Endothelial cell of umbilical vein (primary cell): ENCODE results near the gene UNC13D. TPM values are rescaled to one million over a fixed set of nuclear protein-coding genes. Genes with fewer than 3 reads are reported as not detected.
A peak's percentile ranks its signal among the peaks of the same experiment; 100 is the strongest.

Source experiments
- BruUV-seq: library from RNA; stranded (reverse); fragments of 400-500 nt; replicated peaks from 2 replicates; lab custom pipeline; 2021; lab: Mats Ljungman, UMichigan
- CTCF ChIA-PET: fragments of 300-600, 350-600 bp; sonication (Branson Sonifier 250); formaldehyde crosslinking; loops from one replicate; lab custom pipeline; 2021; ENCODE audit warnings: antibody characterized with exemption, inconsistent platforms; lab: Charles Lee
- POLR2A ChIA-PET: fragments of 300-600, 350-600 bp; sonication (Branson Sonifier 250); formaldehyde crosslinking; loops from one replicate; lab custom pipeline; 2021; ENCODE audit warnings: antibody characterized with exemption, inconsistent platforms; lab: Charles Lee
- DNase-seq: peaks from one replicate; pipeline ENCODE4 v3.0.0-alpha.2; 2011; ENCODE audit warnings: low read depth, low spot score
- FAIRE-seq: peaks from 2 replicates; lab custom pipeline; 2011; peaks lifted over from hg19 to GRCh38; lab: Jason Lieb, UNC
- H2AFZ ChIP-seq: 2 replicates; pipeline ENCODE4 v1.6.0; 2012; ENCODE audit warnings: low read depth, low read length, control low read depth, inconsistent platforms
- H3K27ac ChIP-seq: 2 replicates; pipeline ENCODE4 v1.5.1; 2011; ENCODE audit warnings: low read depth, mild to moderate bottlenecking, control low read depth, low read length, moderate library complexity; ENCODE audit not compliant: insufficient read depth
- H3K27me3 ChIP-seq, 2 experiments: 2 replicates each; pipeline versions ENCODE4 v1.6.0 to v1.6.1; 2011; ENCODE audit warnings: low read length in 2 of 2, mixed read lengths in 1 of 2; ENCODE audit not compliant: control insufficient read depth in 2 of 2, insufficient read depth in 2 of 2
- H3K36me3 ChIP-seq, 2 experiments: 2 replicates in 1 of 2; 3 replicates in 1 of 2; pipeline ENCODE4 v1.5.1; 2011; ENCODE audit warnings: low read length in 2 of 2, mild to moderate bottlenecking in 1 of 2, moderate library complexity in 1 of 2; ENCODE audit not compliant: control insufficient read depth in 2 of 2, insufficient read depth in 2 of 2; ENCODE audit errors: extremely low read depth in 1 of 2
- H3K4me1 ChIP-seq: 3 replicates; pipeline ENCODE4 v1.5.1; 2011; ENCODE audit warnings: mild to moderate bottlenecking, low read length; ENCODE audit not compliant: control insufficient read depth, insufficient read depth; ENCODE audit errors: extremely low read depth
- H3K4me2 ChIP-seq: 2 replicates; pipeline ENCODE4 v1.6.1; 2011; ENCODE audit warnings: low read length, control low read depth, mixed read lengths; ENCODE audit not compliant: insufficient read depth
- H3K4me3 ChIP-seq, 3 experiments: fragments of 200-600 bp in 1 of 3; sonication (generic), shearing (Covaris generic) in 1 of 3; replicated peaks in 1 of 3; 2 replicates each; pipeline ENCODE4 v1.5.1; 2011 to 2016; ENCODE audit warnings: control low read depth in 3 of 3, low read length in 3 of 3, mild to moderate bottlenecking in 2 of 3, inconsistent platforms in 1 of 3, low read depth in 1 of 3, moderate library complexity in 1 of 3; ENCODE audit not compliant: insufficient read depth in 1 of 3
- H3K79me2 ChIP-seq: 2 replicates; pipeline ENCODE4 v1.6.0; 2012; ENCODE audit warnings: low read length, inconsistent platforms; ENCODE audit not compliant: control insufficient read depth, insufficient read depth
- H3K9ac ChIP-seq: replicated peaks from 2 replicates; pipeline ENCODE3; 2011; ENCODE audit warnings: low read length, control low read depth; ENCODE audit not compliant: insufficient read depth; ENCODE audit errors: extremely low read depth
- H3K9me1 ChIP-seq: replicated peaks from 3 replicates; pipeline ENCODE4 v1.6.0; 2011; ENCODE audit warnings: mild to moderate bottlenecking, low read length; ENCODE audit not compliant: control insufficient read depth, insufficient read depth; ENCODE audit errors: extremely low read depth
- H3K9me3 ChIP-seq: replicated peaks from 2 replicates; pipeline ENCODE4 v1.5.1; 2012; ENCODE audit warnings: low read length, inconsistent platforms; ENCODE audit not compliant: control insufficient read depth, insufficient read depth
- H4K20me1 ChIP-seq: replicated peaks from 2 replicates; pipeline ENCODE3; 2011; ENCODE audit warnings: mild to moderate bottlenecking, low read length; ENCODE audit not compliant: control insufficient read depth, insufficient read depth; ENCODE audit errors: extremely low read depth
- CTCF ChIP-seq, 2 donors: IDR thresholded peaks; 1 replicate in 1 of 2; 2 replicates in 1 of 2; pipeline ENCODE4 v1.5.1; 2011; ENCODE audit warnings: low read length in 2 of 2, mild to moderate bottlenecking in 2 of 2, moderate library complexity in 2 of 2, control low read depth in 1 of 2, inconsistent platforms in 1 of 2, low read depth in 1 of 2; ENCODE audit not compliant: insufficient read depth in 1 of 2; ENCODE audit errors: extremely low read depth in 1 of 2
- EZH2 ChIP-seq: IDR thresholded peaks from 2 replicates; pipeline ENCODE4 v1.6.1; 2012; ENCODE audit warnings: borderline replicate concordance, low read depth, mild to moderate bottlenecking, moderate library complexity, low read length, inconsistent platforms; ENCODE audit not compliant: severe bottlenecking
- FOS ChIP-seq: IDR thresholded peaks from 2 replicates; pipeline ENCODE4 v1.6.1; 2011; ENCODE audit warnings: mild to moderate bottlenecking, low read length, moderate library complexity, borderline replicate concordance; ENCODE audit not compliant: insufficient read depth
- MAX ChIP-seq: IDR thresholded peaks from 2 replicates; pipeline ENCODE4 v1.6.1; 2011; ENCODE audit not compliant: insufficient read depth, insufficient read length
- POLR2AphosphoS5 ChIP-seq: IDR thresholded peaks from 2 replicates; pipeline ENCODE4 v1.6.1; 2012; ENCODE audit warnings: low read depth, mild to moderate bottlenecking, control low read depth, low read length, moderate library complexity; ENCODE audit not compliant: insufficient read depth
- dilution Hi-C: fragments of 300-500 bp; cut with MboI; formaldehyde crosslinking; loops from one replicate; pipeline ENCODE4 v1.15.0; 2019; ENCODE audit warnings: low sequenced_read_pairs; ENCODE audit not compliant: extremely low pct_ligation_motif_present
- intact Hi-C: fragments of 100-400 bp; cut with micrococcal nuclease; formaldehyde crosslinking; loops from one replicate; pipeline ENCODE4 v1.10.0; 2022
- polyA plus RNA-seq, 4 experiments: library from polyadenylated mRNA; depleted of rRNA in 3 of 4; stranded (reverse) in 3 of 4; unstranded in 1 of 4; fragments of >200 nt; gene quantifications; 2 replicates each; pipeline versions ENCODE4 v1.2.1 to v1.2.3, GENCODE V29; 2011 to 2012; ENCODE audit warnings: missing spikeins in 1 of 4
- total RNA-seq: library from RNA; stranded (reverse); gene quantifications from 2 replicates; pipeline ENCODE4 v1.2.3, GENCODE V29; 2021

The UNC13D gene
- total and polyA plus RNA-seq, 2 donors (not counting 3 experiments of a cell fraction or from before 2014, with no cell fraction given), result 6.9 to 14.9 TPM

- H3K9me3 ChIP-seq, result no peaks in the 10 kb centered on the region
- dilution Hi-C loops (no loop called here), intact Hi-C loops (no loop called here)
- TF ChIP-seq POLR2AphosphoS5 (peak; percentile 14), FOS (no peak)
- no peak overlapping the region for H3K4me3 ChIP-seq
- H3K9ac ChIP-seq, result no peak overlapping the region
- DNase-seq, result no peak
- H3K9me1 ChIP-seq, result no peaks in the 10 kb centered on the region
- H3K79me2 ChIP-seq, result peaks cover 22% of the 10 kb centered on the region
- FAIRE-seq, result no peak
- no TSS peak for BruUV-seq
- peaks cover 0 to 15% of the 10 kb centered on the region in 2 experiments for H3K36me3 ChIP-seq
- no peak overlapping the region for H3K4me2 ChIP-seq
- ChIA-PET CTCF (interaction anchor here (0.5 to 1.1 kb wide), 2 partner anchors 16 to 62 kb away, joined by 3 read pairs; no protein-coding TSS in a partner anchor), POLR2A (no interaction called here)
- no peak overlapping the region for H3K27ac ChIP-seq
- H4K20me1 ChIP-seq, result no peaks in the 10 kb centered on the region
- H3K27me3 ChIP-seq, result no peaks in the 10 kb centered on the region
- peaks cover 8% of the 10 kb centered on the region for H3K4me1 ChIP-seq
- no peak overlapping the region for H2AFZ ChIP-seq
These were observed 47.7 kb upstream of the UNC13D start for GRCh38 chr17:75891605-75892555.

GRCh38 chr17:75891022-75891604, 46.9 kb upstream of the UNC13D start:
- Histone ChIP-seq H3K9ac (no peak overlapping the region), H3K4me3 (no peak overlapping the region), H3K4me1 (peaks cover 8% of the 10 kb centered on the region), H3K27ac (no peak overlapping the region), H3K9me3 (no peaks in the 10 kb centered on the region), H3K9me1 (no peaks in the 10 kb centered on the region), H4K20me1 (no peaks in the 10 kb centered on the region), H3K79me2 (peaks cover 22% of the 10 kb centered on the region), H2AFZ (no peak overlapping the region), H3K27me3 (no peaks in the 10 kb centered on the region), H3K36me3 (peaks cover 0 to 15% of the 10 kb centered on the region in 2 experiments), H3K4me2 (no peak overlapping the region)
- POLR2A ChIA-PET, result no interaction called here
- FAIRE-seq (no peak), DNase-seq (no peak)
- intact Hi-C loops, result no loop called here
- CTCF ChIA-PET, result no interaction called here
- BruUV-seq, result no TSS peak
- dilution Hi-C loops, result no loop called here
- TF ChIP-seq MAX, result no peak
- TF ChIP-seq FOS, result no peak
- TF ChIP-seq CTCF (IDR thresholded peaks at IDR 0.05; ENCODE audit: extremely low read depth in 1 of 2, insufficient read depth in 1 of 2, low read depth in 1 of 2, low read length in 2 of 2), result no peak
- no peak for TF ChIP-seq EZH2
- TF ChIP-seq POLR2AphosphoS5, result no peak
